ENCODE results near the gene PALLD. TPM values are rescaled to one million over a fixed set of nuclear protein-coding genes. Genes with fewer than 3 reads are reported as not detected.
"Not testable (repeated sequence)": the region's sequence is repeated elsewhere in the genome, so short reads cannot be mapped to it uniquely, and the experiment has no call there.

Gene PALLD
- total and polyA plus RNA-seq, 2 of the 8 experiments (the other 6 are each of a cell fraction or from before 2014, with no cell fraction given): 10.5 to 25.0 TPM

DNA sequence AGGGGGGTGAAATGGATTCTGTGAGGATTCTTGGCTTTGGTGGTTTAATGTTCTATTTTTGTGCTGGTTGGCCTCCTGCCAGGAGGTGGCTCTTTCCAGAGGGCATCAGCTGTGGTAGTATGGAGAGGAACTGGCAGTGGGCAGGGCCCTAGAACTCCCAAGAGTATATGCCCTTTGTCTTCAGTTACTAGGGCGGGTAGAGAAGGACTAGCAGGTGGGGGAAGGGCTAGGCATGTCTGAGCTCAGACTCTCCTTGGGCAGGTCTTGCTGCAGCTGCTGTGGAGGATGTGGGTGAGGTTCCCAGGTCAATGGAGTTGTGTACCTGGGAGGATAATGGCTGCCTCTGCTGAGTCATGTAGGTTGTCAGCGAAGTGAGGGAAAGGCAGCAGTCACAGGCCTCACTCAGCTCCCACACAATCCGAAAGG is 456.0 kb downstream of the PALLD start:
- H4K5ac ChIP-seq (ENCODE audit: insufficient read length, low read depth, low read length); H3K4me3 ChIP-seq (ENCODE audit: extremely low read depth in 1 of 4, insufficient read depth in 2 of 4, low read depth in 3 of 4, low read length in 4 of 4); H4K20me1 ChIP-seq (replicated peaks in 1 of 2; ENCODE audit: control insufficient read depth in 1 of 2, insufficient read depth in 2 of 2, low read length in 2 of 2); H3K4ac ChIP-seq (replicated peaks; ENCODE audit: insufficient read length, low read depth, low read length); H2BK20ac ChIP-seq (ENCODE audit: low read length); H3K23ac ChIP-seq (ENCODE audit: insufficient read length); H2BK15ac ChIP-seq (ENCODE audit: low read length); H4K91ac ChIP-seq (replicated peaks; ENCODE audit: insufficient read length, low read length); H3K79me2 ChIP-seq (ENCODE audit: control insufficient read depth in 1 of 2, insufficient read depth in 2 of 2, low read length in 2 of 2); H3K9me3 ChIP-seq (ENCODE audit: insufficient read depth in 2 of 2, low read depth in 1 of 2, low read length in 1 of 2); POLR2A ChIA-PET (ENCODE audit: partially characterized antibody); H3K4me2 ChIP-seq (ENCODE audit: insufficient read depth in 1 of 2, low read depth in 2 of 2, low read length in 2 of 2); H2BK120ac ChIP-seq (replicated peaks; ENCODE audit: low read depth, low read length); H3K27ac ChIP-seq (ENCODE audit: low read depth, low read length); H2BK12ac ChIP-seq (ENCODE audit: low read depth, low read length); H3K23me2 ChIP-seq (ENCODE audit: low read depth, low read length); H3K36me3 ChIP-seq (ENCODE audit: control insufficient read depth in 2 of 4, insufficient read depth in 4 of 4, low read length in 3 of 4); H2AFZ ChIP-seq (ENCODE audit: low read length); DNase-seq (ENCODE audit: low read depth in 1 of 2, low spot score in 2 of 2); H3K4me1 ChIP-seq (replicated peaks in 1 of 4; ENCODE audit: control insufficient read depth in 3 of 4, insufficient read depth in 4 of 4, low read length in 3 of 4); H3K27me3 ChIP-seq (replicated peaks in 1 of 4; ENCODE audit: control insufficient read depth in 3 of 4, extremely low read depth in 1 of 4, insufficient read depth in 3 of 4, low read length in 3 of 4); H2BK5ac ChIP-seq (ENCODE audit: low read depth, low read length); H3K9ac ChIP-seq (replicated peaks in 1 of 4; ENCODE audit: extremely low read depth in 1 of 4, low read depth in 3 of 4, low read length in 3 of 4); H3K18ac ChIP-seq (ENCODE audit: extremely low read depth, low read length); H3K79me1 ChIP-seq (ENCODE audit: low read depth, low read length); H3K56ac ChIP-seq (replicated peaks; ENCODE audit: insufficient read length, low read depth, low read length); FAIRE-seq; H3K14ac ChIP-seq (ENCODE audit: insufficient read length); H2AK5ac ChIP-seq (ENCODE audit: low read depth, low read length): not testable (repeated sequence)
- WGBS, 2 experiments (ENCODE audit: extremely low coverage in 1 of 2, insufficient coverage in 1 of 2, insufficient read length in 1 of 2, insufficient replicate concordance in 2 of 2, low coverage in 1 of 2, low lambda C conversion rate in 2 of 2, missing lambda C conversion rate in 1 of 2): 91% methylated on average over 3 of the region's 3 CpGs; no CpG with 5 or more reads in 1 of the 2 experiments
- TF ChIP-seq MAFK (IDR thresholded peaks at IDR 0.05; ENCODE audit: low read depth, low read length) (peak; percentile 9; the same call in 1 of the 2 replicates), YY1 (IDR thresholded peaks at IDR 0.05; ENCODE audit: low read depth, low read length) (0 out of 2 replicates have a peak, but pooled peaks have one; percentile 36)
- H4K8ac ChIP-seq (ENCODE audit: extremely low read depth, insufficient read depth, low read length): peak overlapping the region; percentile 25; the same call in 1 of the 2 replicates
- CTCF ChIA-PET (ENCODE audit: partially characterized antibody): interaction anchor here (0.6 to 1.6 kb wide), 6 partner anchors 9 to 540 kb away, joined by 3 to 8 read pairs (median 4); no protein-coding TSS in a partner anchor

All from H1 (cell line).